HG02884 (cell line): ENCODE data around the gene DYNC1LI2.

Experiments used
- ATAC-seq: cut with Tn5 transposase; IDR thresholded peaks from one replicate; pipeline ENCODE4 v1.9.1; 2021; ENCODE audit warnings: mild to moderate bottlenecking, moderate library complexity; ENCODE audit not compliant: unreplicated experiment

DYNC1LI2 gene

GRCh38 chr16:66740533-66740932, 10.9 kb downstream of the DYNC1LI2 start:
- ATAC-seq: no peak

GRCh38 chr16:66740010-66740409, 11.4 kb downstream of the DYNC1LI2 start:
- ATAC-seq: no peak

- ATAC-seq: no peak
Observed at GRCh38 chr16:66735891-66736290, 15.5 kb downstream of the DYNC1LI2 start.

- ATAC-seq: no peak
Observed at GRCh38 chr16:66731101-66731500, 20.3 kb downstream of the DYNC1LI2 start.

GRCh38 chr16:66728804-66729203, 22.6 kb downstream of the DYNC1LI2 start:
- ATAC-seq: no peak

- no peak for ATAC-seq
Observed at GRCh38 chr16:66728117-66728787, 23.2 kb downstream of the DYNC1LI2 start.

GRCh38 chr16:66720766-66721165, 30.6 kb downstream of the DYNC1LI2 start:
- no peak for ATAC-seq

- no peak for ATAC-seq
Observed at GRCh38 chr16:66719246-66719645, 32.2 kb downstream of the DYNC1LI2 start.

GRCh38 chr16:66717776-66718175, 33.6 kb downstream of the DYNC1LI2 start:
- no peak for ATAC-seq

GRCh38 chr16:66717112-66717675, 34.2 kb downstream of the DYNC1LI2 start:
- ATAC-seq: no peak

- ATAC-seq: no peak
Observed at GRCh38 chr16:66714654-66715307, 36.6 kb downstream of the DYNC1LI2 start.

- ATAC-seq: no peak
Observed at GRCh38 chr16:66714062-66714461, 37.3 kb downstream of the DYNC1LI2 start.

- no peak for ATAC-seq
Observed at GRCh38 chr16:66713076-66713475, 38.3 kb downstream of the DYNC1LI2 start.

GRCh38 chr16:66712512-66712911, 38.9 kb downstream of the DYNC1LI2 start:
- ATAC-seq: no peak

GRCh38 chr16:66711581-66711980, 39.8 kb downstream of the DYNC1LI2 start:
- ATAC-seq: no peak

GRCh38 chr16:66706506-66706880, 44.9 kb downstream of the DYNC1LI2 start:
- ATAC-seq: no peak

- ATAC-seq: no peak
Observed at GRCh38 chr16:66705790-66706505, 45.5 kb downstream of the DYNC1LI2 start.

GRCh38 chr16:66703406-66704215, 47.8 kb downstream of the DYNC1LI2 start:
- no peak for ATAC-seq

GRCh38 chr16:66701516-66701915, 49.9 kb downstream of the DYNC1LI2 start:
- ATAC-seq: no peak

GRCh38 chr16:66701026-66701425, 50.4 kb downstream of the DYNC1LI2 start:
- ATAC-seq: no peak

GRCh38 chr16:66699898-66700297, 51.5 kb downstream of the DYNC1LI2 start:
- no peak for ATAC-seq
